Esophagus squamous epithelium (tissue), 4 donors: ENCODE results near the gene ZMYND8.

Experiments used
- CTCF ChIP-seq, 6 experiments: fragments of 450-650 bp in 4 of 6; fragments of 200-600 bp in 2 of 6; sonication (generic) in 2 of 6; IDR thresholded peaks; one replicate each; pipeline ENCODE4 v1.5.1; 2016 to 2019; ENCODE audit warnings: antibody characterized with exemption in 6 of 6, mild to moderate bottlenecking in 4 of 6, moderate library complexity in 4 of 6
- POLR2A ChIP-seq, 4 donors: fragments of 450-650 bp; IDR thresholded peaks; one replicate each; pipeline ENCODE4 v1.6.1; 2017; ENCODE audit warnings: antibody characterized with exemption in 4 of 4, mild to moderate bottlenecking in 4 of 4, moderate library complexity in 3 of 4

DNA sequence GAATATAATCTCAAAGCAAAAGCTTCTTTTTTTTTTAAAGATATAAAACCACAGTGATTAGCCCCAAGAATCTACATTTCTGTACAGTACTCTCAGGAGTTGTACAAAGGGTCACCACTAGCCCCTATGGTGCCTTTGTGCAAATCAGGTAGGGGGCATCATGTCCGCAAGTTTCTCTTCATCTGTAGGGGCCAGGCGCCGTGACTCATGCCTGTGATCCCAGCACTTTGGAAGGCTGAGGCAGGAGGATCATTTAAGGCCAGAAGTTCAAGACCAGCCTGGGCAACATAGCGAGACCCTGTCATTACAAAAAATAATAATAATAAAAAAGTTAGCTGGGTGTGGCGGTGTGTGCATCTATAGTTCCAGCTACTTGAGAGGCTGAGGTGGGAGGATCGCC, 63.9 kb downstream of the ZMYND8 start:
- TF ChIP-seq CTCF (IDR thresholded peaks at IDR 0.05) (no peak), POLR2A (IDR thresholded peaks at IDR 0.05) (no peak)
